WTC11 (cell line): ENCODE data around the gene PEAK1. TPM values are rescaled to one million over a fixed set of nuclear protein-coding genes. Genes with fewer than 3 reads are reported as not detected.

Experiments
- ATAC-seq: fragments of 200-7000 bp; cut with Tn5 transposase; 2 replicates; pipeline ENCODE4 v1.10.0; 2021; ENCODE audit warnings: mild to moderate bottlenecking, moderate library complexity
- CTCF ChIA-PET: fragments of 300-600 bp; sonication (Branson Sonifier 250); formaldehyde crosslinking; loops from one replicate; lab custom pipeline; 2021; ENCODE audit warnings: antibody characterized with exemption; lab: Charles Lee
- POLR2A ChIA-PET: fragments of 350-600 bp; sonication (Branson Sonifier 250); formaldehyde crosslinking; loops from one replicate; lab custom pipeline; 2021; ENCODE audit warnings: antibody characterized with exemption; lab: Charles Lee
- DNase-seq: peaks from one replicate; pipeline ENCODE4 v3.0.0; 2021; ENCODE audit warnings: low spot score
- H3K27ac Mint-ChIP-seq: 2 replicates; pipeline ENCODE4 v1.8.0; 2021; ENCODE audit warnings: mixed read lengths
- H3K27me3 Mint-ChIP-seq: 2 replicates; pipeline ENCODE4 v1.8.0; 2021; ENCODE audit warnings: low read depth, mild to moderate bottlenecking, moderate library complexity, mixed read lengths
- H3K36me3 Mint-ChIP-seq: 2 replicates; pipeline ENCODE4 v1.8.0; 2021; ENCODE audit warnings: mixed read lengths
- H3K4me1 Mint-ChIP-seq: 2 replicates; pipeline ENCODE4 v1.8.0; 2022; ENCODE audit warnings: mixed read lengths
- H3K4me3 Mint-ChIP-seq: 2 replicates; pipeline ENCODE4 v1.8.0; 2021; ENCODE audit warnings: mild to moderate bottlenecking, moderate library complexity, mixed read lengths
- H3K9me3 Mint-ChIP-seq: 2 replicates; pipeline ENCODE4 v1.8.0; 2021; ENCODE audit warnings: mixed read lengths
- ATF6 ChIP-seq: sonication (generic); formaldehyde crosslinking; IDR thresholded peaks from 2 replicates; pipeline ENCODE4 v1.8.1; 2023; ENCODE audit warnings: mild to moderate bottlenecking, missing genetic modification reagents
- FOXK1 ChIP-seq: sonication (generic); formaldehyde crosslinking; IDR thresholded peaks from 2 replicates; pipeline ENCODE4 v1.8.0; 2022; ENCODE audit warnings: mild to moderate bottlenecking, moderate library complexity, missing genetic modification reagents
- FOXP4 ChIP-seq: sonication (generic); formaldehyde crosslinking; IDR thresholded peaks from 2 replicates; pipeline ENCODE4 v1.8.0; 2022; ENCODE audit warnings: mild to moderate bottlenecking, missing genetic modification reagents
- GRHL2 ChIP-seq: fragments of 250-450 bp; sonication (Bioruptor Pico); IDR thresholded peaks from 2 replicates; pipeline ENCODE4 v1.8.0; 2022; ENCODE audit warnings: mild to moderate bottlenecking, moderate library complexity; ENCODE audit not compliant: insufficient replicate concordance, severe bottlenecking
- IRF2 ChIP-seq: sonication (generic); formaldehyde crosslinking; IDR thresholded peaks from 2 replicates; pipeline ENCODE4 v1.8.0; 2022; ENCODE audit warnings: low read depth, missing genetic modification reagents, borderline replicate concordance
- JAZF1 ChIP-seq: fragments of 250-450 bp; sonication (Bioruptor Pico); IDR thresholded peaks from 2 replicates; pipeline ENCODE4 v1.9.0; 2021; ENCODE audit warnings: moderate library complexity, mild to moderate bottlenecking, inconsistent platforms
- NR1H2 ChIP-seq: sonication (generic); formaldehyde crosslinking; IDR thresholded peaks from 2 replicates; pipeline ENCODE4 v1.9.0; 2021; ENCODE audit warnings: mild to moderate bottlenecking, moderate library complexity, missing genetic modification reagents
- NR3C1 ChIP-seq: sonication (generic); formaldehyde crosslinking; conservative IDR thresholded peaks from 2 replicates; pipeline ENCODE4 v1.8.1; 2023; ENCODE audit warnings: low read depth, mild to moderate bottlenecking, missing genetic modification reagents
- RELA ChIP-seq: sonication (generic); formaldehyde crosslinking; IDR thresholded peaks from 2 replicates; pipeline ENCODE4 v1.8.1; 2022; ENCODE audit warnings: missing genetic modification reagents, mild to moderate bottlenecking, borderline replicate concordance
- SMAD4 ChIP-seq: sonication (generic); formaldehyde crosslinking; IDR thresholded peaks from 2 replicates; pipeline ENCODE4 v1.8.0; 2022; ENCODE audit warnings: mild to moderate bottlenecking, missing genetic modification reagents
- TCF7 ChIP-seq: sonication (generic); formaldehyde crosslinking; IDR thresholded peaks from 2 replicates; pipeline ENCODE4 v1.8.0; 2022; ENCODE audit warnings: mild to moderate bottlenecking, low read depth, missing genetic modification reagents, moderate library complexity
- TEAD1 ChIP-seq: sonication (generic); formaldehyde crosslinking; IDR thresholded peaks from 2 replicates; pipeline ENCODE4 v1.8.0; 2022; ENCODE audit warnings: mild to moderate bottlenecking, missing genetic modification reagents
- USF1 ChIP-seq: sonication (generic); formaldehyde crosslinking; IDR thresholded peaks from 2 replicates; pipeline ENCODE4 v1.8.0; 2022; ENCODE audit warnings: mild to moderate bottlenecking, missing genetic modification reagents
- ZNF232 ChIP-seq: sonication (generic); formaldehyde crosslinking; IDR thresholded peaks from 2 replicates; pipeline ENCODE4 v1.8.0; 2022; ENCODE audit warnings: mild to moderate bottlenecking, missing genetic modification reagents
- ZNF263 ChIP-seq: sonication (generic); formaldehyde crosslinking; IDR thresholded peaks from 2 replicates; pipeline ENCODE4 v1.8.1; 2022; ENCODE audit warnings: low read depth, mild to moderate bottlenecking, moderate library complexity, missing genetic modification reagents
- ZNF317 ChIP-seq: sonication (generic); formaldehyde crosslinking; IDR thresholded peaks from 2 replicates; pipeline ENCODE4 v1.8.1; 2023; ENCODE audit warnings: low read depth, mild to moderate bottlenecking, moderate library complexity, missing genetic modification reagents, borderline replicate concordance
- total RNA-seq: library from RNA; stranded (reverse); gene quantifications from 3 replicates; pipeline ENCODE4 v1.2.3, GENCODE V29; 2021
- TF ChIP-seq, protein P1 (sequence below): fragments of 250-450 bp; sonication (Bioruptor Pico); IDR thresholded peaks from 2 replicates; pipeline ENCODE4 v1.8.0; 2021; ENCODE audit warnings: mild to moderate bottlenecking
- TF ChIP-seq, protein P2 (sequence below): fragments of 250-450 bp; sonication (Bioruptor Pico); IDR thresholded peaks from 2 replicates; pipeline ENCODE4 v1.9.0; 2021; ENCODE audit warnings: mild to moderate bottlenecking
- TF ChIP-seq, protein P3 (sequence below): fragments of 250-450 bp; sonication (Bioruptor Pico); IDR thresholded peaks from 2 replicates; pipeline ENCODE4 v1.9.0; 2021; ENCODE audit warnings: mild to moderate bottlenecking, borderline replicate concordance
- TF ChIP-seq, protein P4 (sequence below): sonication (generic); formaldehyde crosslinking; IDR thresholded peaks from 2 replicates; pipeline ENCODE4 v1.8.1; 2023; ENCODE audit warnings: mild to moderate bottlenecking, missing genetic modification reagents, moderate library complexity

The PEAK1 gene
- total RNA-seq, 1 experiment from 2014 or later: 49.0 TPM

DNA sequence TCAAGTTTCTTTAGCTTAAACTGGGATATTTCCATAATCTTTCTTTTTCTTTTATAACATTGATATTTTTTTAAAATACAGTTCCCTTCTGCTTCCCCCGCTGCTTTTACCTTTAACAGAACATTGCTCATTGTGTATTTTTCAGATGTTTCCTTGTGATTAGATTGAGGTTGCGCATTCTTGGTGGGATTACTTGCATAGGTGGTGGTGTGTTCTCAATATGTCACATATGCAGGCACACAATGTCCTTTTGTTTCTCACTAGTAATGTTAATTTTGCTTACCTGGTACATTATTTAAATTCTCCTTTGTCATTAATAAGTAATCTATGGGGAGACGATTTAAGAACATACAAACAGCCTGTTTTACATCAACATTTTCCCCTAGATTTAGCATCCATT, 49.0 kb upstream of the PEAK1 start (continued):
- TF ChIP-seq NR1H2 (no peak), IRF2 (CRISPR knock-in tag) (no peak), SMAD4 (CRISPR knock-in tag) (no peak), ZNF263 (CRISPR knock-in tag) (no peak), ATF6 (CRISPR knock-in tag) (no peak), GRHL2 (CRISPR knock-in tag) (no peak), RELA (no peak), FOXP4 (CRISPR knock-in tag) (no peak), TCF7 (CRISPR knock-in tag) (no peak)
- TF ChIP-seq, protein P1, sequence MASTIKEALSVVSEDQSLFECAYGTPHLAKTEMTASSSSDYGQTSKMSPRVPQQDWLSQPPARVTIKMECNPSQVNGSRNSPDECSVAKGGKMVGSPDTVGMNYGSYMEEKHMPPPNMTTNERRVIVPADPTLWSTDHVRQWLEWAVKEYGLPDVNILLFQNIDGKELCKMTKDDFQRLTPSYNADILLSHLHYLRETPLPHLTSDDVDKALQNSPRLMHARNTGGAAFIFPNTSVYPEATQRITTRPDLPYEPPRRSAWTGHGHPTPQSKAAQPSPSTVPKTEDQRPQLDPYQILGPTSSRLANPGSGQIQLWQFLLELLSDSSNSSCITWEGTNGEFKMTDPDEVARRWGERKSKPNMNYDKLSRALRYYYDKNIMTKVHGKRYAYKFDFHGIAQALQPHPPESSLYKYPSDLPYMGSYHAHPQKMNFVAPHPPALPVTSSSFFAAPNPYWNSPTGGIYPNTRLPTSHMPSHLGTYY (CRISPR knock-in tag): no peak
- TF ChIP-seq, all 79 proteins: peak for 0

- H3K4me1 Mint-ChIP-seq: peaks cover 26% of the 10 kb centered on the region
- peak overlapping the region; percentile 68 for H3K27ac Mint-ChIP-seq
- no peak overlapping the region for H3K4me3 Mint-ChIP-seq
- no peak for DNase-seq
- no peak for TF ChIP-seq FOXK1 (CRISPR knock-in tag)
- TF ChIP-seq NR3C1 (CRISPR knock-in tag): no peak
- TF ChIP-seq TEAD1: no peak
- no peak for TF ChIP-seq JAZF1 (CRISPR knock-in tag)
- TF ChIP-seq ZNF317 (CRISPR knock-in tag): no peak
- TF ChIP-seq, protein P2, sequence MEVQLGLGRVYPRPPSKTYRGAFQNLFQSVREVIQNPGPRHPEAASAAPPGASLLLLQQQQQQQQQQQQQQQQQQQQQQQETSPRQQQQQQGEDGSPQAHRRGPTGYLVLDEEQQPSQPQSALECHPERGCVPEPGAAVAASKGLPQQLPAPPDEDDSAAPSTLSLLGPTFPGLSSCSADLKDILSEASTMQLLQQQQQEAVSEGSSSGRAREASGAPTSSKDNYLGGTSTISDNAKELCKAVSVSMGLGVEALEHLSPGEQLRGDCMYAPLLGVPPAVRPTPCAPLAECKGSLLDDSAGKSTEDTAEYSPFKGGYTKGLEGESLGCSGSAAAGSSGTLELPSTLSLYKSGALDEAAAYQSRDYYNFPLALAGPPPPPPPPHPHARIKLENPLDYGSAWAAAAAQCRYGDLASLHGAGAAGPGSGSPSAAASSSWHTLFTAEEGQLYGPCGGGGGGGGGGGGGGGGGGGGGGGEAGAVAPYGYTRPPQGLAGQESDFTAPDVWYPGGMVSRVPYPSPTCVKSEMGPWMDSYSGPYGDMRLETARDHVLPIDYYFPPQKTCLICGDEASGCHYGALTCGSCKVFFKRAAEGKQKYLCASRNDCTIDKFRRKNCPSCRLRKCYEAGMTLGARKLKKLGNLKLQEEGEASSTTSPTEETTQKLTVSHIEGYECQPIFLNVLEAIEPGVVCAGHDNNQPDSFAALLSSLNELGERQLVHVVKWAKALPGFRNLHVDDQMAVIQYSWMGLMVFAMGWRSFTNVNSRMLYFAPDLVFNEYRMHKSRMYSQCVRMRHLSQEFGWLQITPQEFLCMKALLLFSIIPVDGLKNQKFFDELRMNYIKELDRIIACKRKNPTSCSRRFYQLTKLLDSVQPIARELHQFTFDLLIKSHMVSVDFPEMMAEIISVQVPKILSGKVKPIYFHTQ: no peak
- TF ChIP-seq, protein P3, sequence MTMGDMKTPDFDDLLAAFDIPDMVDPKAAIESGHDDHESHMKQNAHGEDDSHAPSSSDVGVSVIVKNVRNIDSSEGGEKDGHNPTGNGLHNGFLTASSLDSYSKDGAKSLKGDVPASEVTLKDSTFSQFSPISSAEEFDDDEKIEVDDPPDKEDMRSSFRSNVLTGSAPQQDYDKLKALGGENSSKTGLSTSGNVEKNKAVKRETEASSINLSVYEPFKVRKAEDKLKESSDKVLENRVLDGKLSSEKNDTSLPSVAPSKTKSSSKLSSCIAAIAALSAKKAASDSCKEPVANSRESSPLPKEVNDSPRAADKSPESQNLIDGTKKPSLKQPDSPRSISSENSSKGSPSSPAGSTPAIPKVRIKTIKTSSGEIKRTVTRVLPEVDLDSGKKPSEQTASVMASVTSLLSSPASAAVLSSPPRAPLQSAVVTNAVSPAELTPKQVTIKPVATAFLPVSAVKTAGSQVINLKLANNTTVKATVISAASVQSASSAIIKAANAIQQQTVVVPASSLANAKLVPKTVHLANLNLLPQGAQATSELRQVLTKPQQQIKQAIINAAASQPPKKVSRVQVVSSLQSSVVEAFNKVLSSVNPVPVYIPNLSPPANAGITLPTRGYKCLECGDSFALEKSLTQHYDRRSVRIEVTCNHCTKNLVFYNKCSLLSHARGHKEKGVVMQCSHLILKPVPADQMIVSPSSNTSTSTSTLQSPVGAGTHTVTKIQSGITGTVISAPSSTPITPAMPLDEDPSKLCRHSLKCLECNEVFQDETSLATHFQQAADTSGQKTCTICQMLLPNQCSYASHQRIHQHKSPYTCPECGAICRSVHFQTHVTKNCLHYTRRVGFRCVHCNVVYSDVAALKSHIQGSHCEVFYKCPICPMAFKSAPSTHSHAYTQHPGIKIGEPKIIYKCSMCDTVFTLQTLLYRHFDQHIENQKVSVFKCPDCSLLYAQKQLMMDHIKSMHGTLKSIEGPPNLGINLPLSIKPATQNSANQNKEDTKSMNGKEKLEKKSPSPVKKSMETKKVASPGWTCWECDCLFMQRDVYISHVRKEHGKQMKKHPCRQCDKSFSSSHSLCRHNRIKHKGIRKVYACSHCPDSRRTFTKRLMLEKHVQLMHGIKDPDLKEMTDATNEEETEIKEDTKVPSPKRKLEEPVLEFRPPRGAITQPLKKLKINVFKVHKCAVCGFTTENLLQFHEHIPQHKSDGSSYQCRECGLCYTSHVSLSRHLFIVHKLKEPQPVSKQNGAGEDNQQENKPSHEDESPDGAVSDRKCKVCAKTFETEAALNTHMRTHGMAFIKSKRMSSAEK (CRISPR knock-in tag): no peak
- no peak for TF ChIP-seq USF1
- no peak for TF ChIP-seq ZNF232 (CRISPR knock-in tag)
- TF ChIP-seq, protein P4, sequence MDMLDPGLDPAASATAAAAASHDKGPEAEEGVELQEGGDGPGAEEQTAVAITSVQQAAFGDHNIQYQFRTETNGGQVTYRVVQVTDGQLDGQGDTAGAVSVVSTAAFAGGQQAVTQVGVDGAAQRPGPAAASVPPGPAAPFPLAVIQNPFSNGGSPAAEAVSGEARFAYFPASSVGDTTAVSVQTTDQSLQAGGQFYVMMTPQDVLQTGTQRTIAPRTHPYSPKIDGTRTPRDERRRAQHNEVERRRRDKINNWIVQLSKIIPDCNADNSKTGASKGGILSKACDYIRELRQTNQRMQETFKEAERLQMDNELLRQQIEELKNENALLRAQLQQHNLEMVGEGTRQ: no peak
- TF ChIP-seq, all 79 proteins: peak for 0
- no peak for ATAC-seq
- CTCF ChIA-PET: interaction anchor here (1.3 to 2.9 kb wide), 2 partner anchors 8 to 77 kb away, joined by 3 to 15 read pairs; no protein-coding TSS in a partner anchor
- Mint-ChIP-seq H3K36me3 (peaks cover 20% of the 10 kb centered on the region), H3K9me3 (no peaks in the 10 kb centered on the region), H3K27me3 (no peaks in the 10 kb centered on the region)
- POLR2A ChIA-PET: no interaction called here
Measured at GRCh38 chr15:77466521-77466920, 46.6 kb upstream of the PEAK1 start.
